Activated B cell treated with CpG ODN at 0.5 μM for 24 hours (primary cell): ENCODE results near the gene HNRNPA0. TPM values are rescaled to one million over a fixed set of nuclear protein-coding genes. Genes with fewer than 3 reads are reported as not detected.

Experiments used
- ATAC-seq: fragments of 200-7000 bp; cut with Tn5 transposase; one replicate; pipeline ENCODE4 v1.10.0; 2021; ENCODE audit warnings: low read depth, mild to moderate bottlenecking, moderate library complexity
- CTCF ChIA-PET: fragments of 350-600 bp; sonication (Branson Sonifier 250); formaldehyde crosslinking; loops from one replicate; lab custom pipeline; 2021; ENCODE audit warnings: antibody characterized with exemption; lab: Charles Lee
- POLR2A ChIA-PET: fragments of 350-600 bp; sonication (Branson Sonifier 250); formaldehyde crosslinking; loops from one replicate; lab custom pipeline; 2021; ENCODE audit warnings: antibody characterized with exemption; lab: Charles Lee
- DNase-seq: peaks from one replicate; pipeline ENCODE4 v3.0.0; 2022
- H3K27ac Mint-ChIP-seq: one replicate; pipeline ENCODE4 v1.8.0; 2020; ENCODE audit warnings: mixed read lengths
- H3K27me3 Mint-ChIP-seq: one replicate; pipeline ENCODE4 v1.8.0; 2021; ENCODE audit warnings: mixed read lengths
- H3K36me3 Mint-ChIP-seq: one replicate; pipeline ENCODE4 v1.8.0; 2021; ENCODE audit warnings: low read depth, mixed read lengths
- H3K4me1 Mint-ChIP-seq: one replicate; pipeline ENCODE4 v1.8.0; 2021; ENCODE audit warnings: mixed read lengths
- H3K4me3 Mint-ChIP-seq: one replicate; pipeline ENCODE4 v1.8.0; 2020; ENCODE audit warnings: mild to moderate bottlenecking, mixed read lengths
- H3K9me3 Mint-ChIP-seq: one replicate; pipeline ENCODE4 v1.8.0; 2020; ENCODE audit warnings: mixed read lengths
- CTCF ChIP-seq: fragments of 200-600 bp; IDR thresholded peaks from one replicate; pipeline ENCODE4 v1.8.0; 2022; ENCODE audit warnings: antibody characterized with exemption, mild to moderate bottlenecking
- intact Hi-C: fragments of 100-400 bp; cut with micrococcal nuclease; formaldehyde crosslinking; loops from one replicate; pipeline ENCODE4 v1.15.1; 2024
- total RNA-seq: library from RNA; stranded (reverse); gene quantifications from 2 replicates; pipeline ENCODE4 v1.2.3, GENCODE V29; 2022

Gene HNRNPA0
- total RNA-seq, 1 donor from 2014 or later = 31.2 TPM

- ChIA-PET POLR2A (no interaction called here), CTCF (interaction anchor here (1.5 kb wide), 1 partner anchor 19 kb away, joined by 5 read pairs; no protein-coding TSS in a partner anchor)
- Mint-ChIP-seq H3K4me1 (peaks cover 1% of the 10 kb centered on the region), H3K4me3 (no peak overlapping the region), H3K27me3 (no peaks in the 10 kb centered on the region), H3K9me3 (no peaks in the 10 kb centered on the region), H3K27ac (no peak overlapping the region), H3K36me3 (peaks cover 1% of the 10 kb centered on the region)
- TF ChIP-seq CTCF = no peak
- intact Hi-C loops = no loop called here
- ATAC-seq (no peak), DNase-seq (no peak)
These were observed 6.1 kb upstream of the HNRNPA0 start for GRCh38 chr5:137760294-137760693.

GRCh38 chr5:137758715-137759306 lies 4.6 kb upstream of the HNRNPA0 start:
- no peak for TF ChIP-seq CTCF
- peaks cover 8% of the 10 kb centered on the region for H3K36me3 Mint-ChIP-seq
- ATAC-seq (no peak), DNase-seq (no peak)
- H3K9me3 Mint-ChIP-seq = no peaks in the 10 kb centered on the region
- H3K4me1 Mint-ChIP-seq = peaks cover 6% of the 10 kb centered on the region
- intact Hi-C loops = loop anchor here (10.0 kb wide), 1 partner anchor 996 kb away; the partner anchor contains the start of gene CTNNA1
- CTCF ChIA-PET = no interaction called here
- H3K27me3 Mint-ChIP-seq = no peaks in the 10 kb centered on the region
- H3K27ac Mint-ChIP-seq = no peak overlapping the region
- no peak overlapping the region for H3K4me3 Mint-ChIP-seq
- POLR2A ChIA-PET = no interaction called here

GRCh38 chr5:137758121-137758520 lies 4.0 kb upstream of the HNRNPA0 start:
- DNase-seq (no peak), ATAC-seq (no peak)
- POLR2A ChIA-PET = no interaction called here
- H3K27ac Mint-ChIP-seq = no peak overlapping the region
- no peaks in the 10 kb centered on the region for H3K27me3 Mint-ChIP-seq
- H3K36me3 Mint-ChIP-seq = peaks cover 10% of the 10 kb centered on the region
- no peak overlapping the region for H3K4me3 Mint-ChIP-seq
- TF ChIP-seq CTCF = no peak
- intact Hi-C loops = loop anchor here (10.0 kb wide), 1 partner anchor 997 kb away; the partner anchor contains the start of gene CTNNA1
- CTCF ChIA-PET = interaction anchor here (0.6 kb wide), 1 partner anchor 1593 kb away, joined by 4 read pairs; no protein-coding TSS in a partner anchor
- H3K9me3 Mint-ChIP-seq = no peaks in the 10 kb centered on the region
- peaks cover 6% of the 10 kb centered on the region for H3K4me1 Mint-ChIP-seq

- no peaks in the 10 kb centered on the region for H3K9me3 Mint-ChIP-seq
- CTCF ChIA-PET = interaction anchor here (0.6 kb wide), 1 partner anchor 1593 kb away, joined by 4 read pairs; no protein-coding TSS in a partner anchor
- H3K4me3 Mint-ChIP-seq = no peak overlapping the region
- H3K4me1 Mint-ChIP-seq = peaks cover 9% of the 10 kb centered on the region
- H3K27ac Mint-ChIP-seq = no peak overlapping the region
- DNase-seq (no peak), ATAC-seq (no peak)
- TF ChIP-seq CTCF = no peak
- POLR2A ChIA-PET = no interaction called here
- peaks cover 14% of the 10 kb centered on the region for H3K36me3 Mint-ChIP-seq
- no peaks in the 10 kb centered on the region for H3K27me3 Mint-ChIP-seq
- intact Hi-C loops = loop anchor here (10.0 kb wide), 1 partner anchor 997 kb away; the partner anchor contains the start of gene CTNNA1
These were observed 3.5 kb upstream of the HNRNPA0 start for GRCh38 chr5:137757634-137758033.
